ENCODE results near the gene RALGPS1.

The RALGPS1 gene

DNA sequence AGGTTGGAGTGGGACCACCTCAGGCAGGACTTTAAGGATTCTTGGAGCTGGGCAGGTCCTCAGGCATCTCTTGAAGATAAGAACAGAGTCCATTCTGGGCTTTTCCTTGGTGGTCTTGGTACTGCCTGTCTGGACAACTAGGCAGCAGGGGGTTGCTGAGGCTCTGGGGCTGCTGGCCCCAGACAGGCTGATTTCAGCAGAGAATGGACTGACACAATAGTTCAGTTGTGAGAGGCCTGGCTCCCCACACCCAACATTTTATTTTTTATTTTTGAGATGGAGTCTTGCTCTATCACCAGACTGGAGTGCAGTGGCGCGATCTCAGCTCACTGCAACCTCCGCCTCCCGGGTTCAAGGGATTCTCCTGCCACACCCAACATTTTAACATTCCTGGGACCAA, 203.2 kb downstream of the RALGPS1 start:
- TF ChIP-seq, protein P1, sequence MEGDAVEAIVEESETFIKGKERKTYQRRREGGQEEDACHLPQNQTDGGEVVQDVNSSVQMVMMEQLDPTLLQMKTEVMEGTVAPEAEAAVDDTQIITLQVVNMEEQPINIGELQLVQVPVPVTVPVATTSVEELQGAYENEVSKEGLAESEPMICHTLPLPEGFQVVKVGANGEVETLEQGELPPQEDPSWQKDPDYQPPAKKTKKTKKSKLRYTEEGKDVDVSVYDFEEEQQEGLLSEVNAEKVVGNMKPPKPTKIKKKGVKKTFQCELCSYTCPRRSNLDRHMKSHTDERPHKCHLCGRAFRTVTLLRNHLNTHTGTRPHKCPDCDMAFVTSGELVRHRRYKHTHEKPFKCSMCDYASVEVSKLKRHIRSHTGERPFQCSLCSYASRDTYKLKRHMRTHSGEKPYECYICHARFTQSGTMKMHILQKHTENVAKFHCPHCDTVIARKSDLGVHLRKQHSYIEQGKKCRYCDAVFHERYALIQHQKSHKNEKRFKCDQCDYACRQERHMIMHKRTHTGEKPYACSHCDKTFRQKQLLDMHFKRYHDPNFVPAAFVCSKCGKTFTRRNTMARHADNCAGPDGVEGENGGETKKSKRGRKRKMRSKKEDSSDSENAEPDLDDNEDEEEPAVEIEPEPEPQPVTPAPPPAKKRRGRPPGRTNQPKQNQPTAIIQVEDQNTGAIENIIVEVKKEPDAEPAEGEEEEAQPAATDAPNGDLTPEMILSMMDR (IDR thresholded peaks at IDR 0.05; ENCODE audit: low read depth, low read length, missing control alignments) = no peak
- H3K4me3 ChIP-seq (replicated peaks; ENCODE audit: low read depth, low read length) = no peak overlapping the region
- DNase-seq (ENCODE audit: extremely low read depth, low read depth) = no peak

DNA sequence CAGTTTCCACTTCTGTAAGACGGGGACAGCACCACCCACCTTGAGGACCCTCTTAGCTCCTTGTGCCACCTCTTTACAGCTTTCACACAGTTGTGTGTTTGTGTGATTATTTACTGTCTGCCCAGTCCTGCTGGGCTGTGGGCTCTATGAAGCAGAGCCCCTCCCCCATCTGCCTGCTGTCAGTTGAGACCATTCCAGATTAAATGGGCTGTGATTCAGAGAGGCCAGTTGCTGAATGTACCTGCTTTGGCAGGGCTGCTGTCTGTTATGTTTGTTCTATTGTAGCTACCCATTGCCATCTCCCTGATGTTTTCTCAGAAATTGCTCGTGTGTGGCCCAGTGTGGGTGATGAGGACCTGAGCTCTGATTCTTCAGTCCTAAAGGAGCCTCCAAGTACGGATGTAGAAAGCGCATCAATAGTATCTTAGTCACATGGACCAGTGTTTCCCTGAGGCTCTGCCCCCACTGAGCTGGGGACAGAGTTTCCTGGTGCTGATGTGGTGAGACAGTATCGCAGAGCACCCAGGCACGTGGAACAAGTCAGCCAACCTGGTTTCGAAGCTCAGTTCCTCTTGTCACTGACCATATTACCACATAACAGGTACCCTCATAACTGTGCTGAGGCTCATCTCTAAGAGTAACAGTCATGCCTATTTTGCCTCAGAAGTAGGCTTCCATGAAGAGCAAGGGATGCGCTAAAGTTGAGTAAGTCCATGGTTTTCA, 204.2 kb downstream of the RALGPS1 start:
- DNase-seq (ENCODE audit: extremely low read depth, low read depth) = no peak
- TF ChIP-seq, protein P1 (IDR thresholded peaks at IDR 0.05; ENCODE audit: low read depth, low read length, missing control alignments) = no peak

DNA sequence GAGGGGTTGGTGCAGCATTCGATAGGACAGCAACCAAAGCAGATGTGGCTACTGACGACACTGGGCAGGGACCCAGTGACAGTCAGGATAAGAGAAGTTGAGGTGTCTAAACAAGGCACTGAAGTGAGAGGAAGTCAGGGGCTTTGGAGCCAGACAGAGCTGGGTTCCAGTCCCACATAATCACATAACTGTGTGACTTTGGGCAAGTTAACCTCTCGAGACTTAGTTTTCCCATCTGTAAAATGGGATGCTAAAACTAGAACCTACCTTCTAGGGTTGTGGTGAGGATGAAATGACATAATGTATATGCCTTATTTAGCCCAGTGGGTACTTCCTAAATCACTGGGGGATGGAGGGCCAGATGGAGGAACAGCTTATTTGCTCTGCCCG, 204.7 kb downstream of the RALGPS1 start:
- H3K4me3 ChIP-seq (replicated peaks; ENCODE audit: low read depth, low read length) = no peak overlapping the region
- no peak for DNase-seq (ENCODE audit: extremely low read depth, low read depth)
- TF ChIP-seq, protein P1 (IDR thresholded peaks at IDR 0.05; ENCODE audit: low read depth, low read length, missing control alignments) = no peak

More for the DNA sequence above, 204.2 kb downstream of the RALGPS1 start:
- no peak overlapping the region for H3K4me3 ChIP-seq (replicated peaks; ENCODE audit: low read depth, low read length)

DNA sequence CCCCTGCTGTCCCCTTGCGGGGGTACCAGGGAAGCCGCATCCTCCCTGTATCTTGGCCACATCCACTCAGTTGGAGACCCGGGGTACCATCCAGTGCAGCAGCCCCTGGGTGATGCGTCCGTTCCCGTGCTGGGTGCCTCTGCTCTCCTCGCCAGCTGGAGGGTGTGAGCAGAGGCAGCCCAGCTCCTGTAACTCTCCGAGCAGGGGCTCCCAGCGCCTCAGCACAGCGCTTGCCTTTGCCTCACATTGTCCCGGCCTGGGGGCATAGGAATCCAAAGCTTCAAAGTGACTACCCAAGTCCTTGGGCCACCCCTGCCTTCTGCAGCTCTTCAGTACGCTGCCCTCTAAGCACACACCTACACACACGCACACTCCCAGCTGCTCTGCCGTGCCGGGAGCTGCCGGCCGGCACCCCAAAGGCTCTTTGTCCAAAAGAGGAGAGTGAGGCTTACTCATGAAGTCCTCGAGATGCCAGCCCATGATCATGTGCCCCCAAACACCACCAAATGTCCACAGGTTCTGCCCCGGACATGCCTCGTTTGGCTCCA, 207.1 kb downstream of the RALGPS1 start:
- TF ChIP-seq, protein P1 (IDR thresholded peaks at IDR 0.05; ENCODE audit: low read depth, low read length, missing control alignments) = no peak
- H3K4me3 ChIP-seq (replicated peaks; ENCODE audit: low read depth, low read length) = peak overlapping the region; percentile 74
- DNase-seq (ENCODE audit: extremely low read depth, low read depth) = no peak

DNA sequence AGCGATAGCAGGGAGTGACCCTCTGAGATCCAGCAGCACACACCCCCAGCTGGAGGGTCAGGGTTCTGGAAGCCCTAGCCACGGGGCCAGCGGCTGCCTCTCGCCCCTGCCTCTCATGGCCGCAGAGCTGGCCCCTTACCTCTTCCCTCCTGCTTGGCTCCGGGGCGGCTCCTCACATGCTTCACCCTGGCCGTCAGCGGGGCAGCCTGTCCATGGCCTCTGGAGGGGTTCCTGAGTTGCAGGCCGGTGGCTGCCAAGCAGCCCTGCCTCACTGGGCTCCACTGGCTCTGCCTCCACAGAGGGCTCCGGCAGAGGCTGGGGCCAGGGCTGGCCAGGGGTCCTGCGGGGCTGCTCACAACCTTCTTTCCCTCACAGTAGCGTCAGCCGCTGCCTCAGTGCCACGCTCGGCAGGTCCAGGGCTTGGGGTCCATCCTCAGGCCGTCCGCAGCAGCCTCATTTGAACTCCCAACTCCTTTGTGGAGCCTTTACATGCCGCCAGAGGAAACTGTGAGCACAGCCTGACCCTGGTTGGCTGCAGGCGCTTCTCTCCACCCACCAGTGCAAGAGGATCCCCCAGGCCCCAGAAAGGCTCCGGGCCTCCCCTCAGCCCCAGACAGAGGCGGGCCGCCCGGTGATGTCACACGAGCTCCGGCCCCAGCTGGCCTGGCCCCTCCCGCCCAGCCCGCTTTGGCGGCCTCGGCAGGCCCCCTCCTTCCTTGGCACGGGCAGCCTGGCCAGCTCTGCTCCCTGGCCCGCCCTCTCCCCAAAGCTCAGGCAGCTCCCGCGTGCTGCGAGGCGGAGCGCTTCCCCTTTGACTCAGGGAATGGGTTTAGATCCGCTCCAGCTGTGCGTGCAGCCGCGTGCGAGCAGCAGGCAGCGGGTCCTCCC, 207.8 kb downstream of the RALGPS1 start, which contains the start of gene ANGPTL2:
ANGPTL2 (minus strand) TSS at position 460 of the 888 bp plus-strand sequence. CDS start 13,904 bp downstream, outside the sequence.
- peak; percentile 72 for DNase-seq (ENCODE audit: extremely low read depth, low read depth)
- TF ChIP-seq, protein P1 (IDR thresholded peaks at IDR 0.05; ENCODE audit: low read depth, low read length, missing control alignments) = no peak
- peak within 1 kb of the TSS; percentile 74 for H3K4me3 ChIP-seq (replicated peaks; ENCODE audit: low read depth, low read length)

DNA sequence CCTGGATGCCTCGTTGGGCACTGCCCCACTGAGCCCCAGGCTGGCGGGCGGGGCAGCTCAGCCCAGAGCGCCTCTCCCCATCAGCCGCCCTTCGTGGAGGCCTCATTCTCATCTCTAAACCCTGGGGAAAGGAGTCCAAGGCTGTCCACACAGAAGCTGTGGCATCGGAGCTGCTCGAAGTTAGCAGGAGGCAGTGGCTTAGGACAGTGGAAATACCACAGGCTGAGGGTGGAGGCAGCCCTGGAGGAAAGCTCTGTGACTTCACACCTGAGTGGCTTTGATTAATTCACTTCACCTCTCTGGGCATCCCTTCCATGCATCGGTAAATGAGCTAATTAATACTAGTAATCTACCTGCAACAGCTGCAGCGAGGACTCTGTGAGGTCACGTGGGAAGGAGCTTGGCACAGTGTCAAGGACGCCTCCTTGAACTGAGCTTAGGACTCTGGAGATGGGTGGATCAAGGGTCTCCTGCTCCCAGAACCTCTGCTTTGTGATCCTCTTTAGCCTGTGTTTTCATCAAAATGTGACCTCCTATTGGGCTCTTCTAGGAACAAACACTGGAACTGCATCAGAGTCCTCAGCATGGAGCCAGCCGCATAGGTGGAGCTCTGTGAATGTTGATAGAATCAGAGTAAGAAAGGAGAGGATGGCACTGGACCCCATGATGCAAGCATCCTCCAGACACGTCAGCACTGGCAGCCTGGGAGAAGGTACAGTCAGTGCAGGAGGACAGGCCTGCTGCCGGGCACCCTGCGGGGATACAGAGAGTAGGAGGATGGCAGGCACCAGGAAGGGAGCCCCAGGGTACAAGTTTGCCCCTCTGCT, 208.7 kb downstream of the RALGPS1 start:
- no peak for DNase-seq (ENCODE audit: extremely low read depth, low read depth)
- H3K4me3 ChIP-seq (replicated peaks; ENCODE audit: low read depth, low read length) = peak overlapping the region; percentile 74
- TF ChIP-seq, protein P1 (IDR thresholded peaks at IDR 0.05; ENCODE audit: low read depth, low read length, missing control alignments) = no peak
